K562 (cell line): Measurements from ENCODE around the gene METAP1. TPM values are rescaled to one million over a fixed set of nuclear protein-coding genes. Genes with fewer than 3 reads are reported as not detected.

ENCODE experiments used
- ARID3A ChIP-seq: IDR thresholded peaks from 2 replicates; pipeline ENCODE4 v1.6.1; 2012; ENCODE audit warnings: low read depth, low read length, improper control_type of control experiment, borderline replicate concordance
- BMI1 ChIP-seq: fragments of 150-350 bp; IDR thresholded peaks from 2 replicates; pipeline ENCODE4 v1.6.1; 2014; ENCODE audit warnings: low read length
- BRD4 ChIP-seq: fragments of 200-600 bp; sonication (generic); IDR thresholded peaks from 2 replicates; pipeline ENCODE4 v1.6.1; 2017; ENCODE audit warnings: inconsistent platforms
- GTF2F1 ChIP-seq: IDR thresholded peaks from 2 replicates; pipeline ENCODE4 v1.6.1; 2011; ENCODE audit warnings: low read depth, low read length, improper control_type of control experiment
- HNRNPH1 ChIP-seq: fragments of 200-400 bp; formaldehyde crosslinking; optimal IDR thresholded peaks from 2 replicates; pipeline ENCODE3; 2017; ENCODE audit warnings: low read depth, mild to moderate bottlenecking, low read length, moderate library complexity
- NUFIP1 ChIP-seq: fragments of 450-650 bp; IDR thresholded peaks from 2 replicates; pipeline ENCODE4 v1.6.1; 2018; ENCODE audit not compliant: partially characterized antibody
- RFX1 ChIP-seq: fragments of 450-650 bp; IDR thresholded peaks from 2 replicates; pipeline ENCODE4 v1.6.1; 2016; ENCODE audit warnings: mild to moderate bottlenecking, moderate library complexity
- SMAD4 ChIP-seq: fragments of 250-450 bp; sonication (Bioruptor Pico); conservative IDR thresholded peaks from 2 replicates; pipeline ENCODE4 v1.8.0; 2021; ENCODE audit warnings: inconsistent platforms, mild to moderate bottlenecking, moderate library complexity
- STAT5A ChIP-seq: IDR thresholded peaks from 2 replicates; pipeline ENCODE4 v1.6.1; 2012; ENCODE audit warnings: low read length, inconsistent platforms, borderline replicate concordance
- TFAP4 ChIP-seq: sonication (generic); formaldehyde crosslinking; IDR thresholded peaks from 2 replicates; pipeline ENCODE4 v1.8.0; 2022; ENCODE audit warnings: missing genetic modification reagents, mild to moderate bottlenecking, moderate library complexity, borderline replicate concordance
- ZFP1 ChIP-seq: fragments of 450-650 bp; formaldehyde crosslinking; IDR thresholded peaks from 2 replicates; pipeline ENCODE4 v1.4.0; 2020; ENCODE audit warnings: mild to moderate bottlenecking, mixed read lengths
- ZFP91 ChIP-seq: sonication (generic); formaldehyde crosslinking; IDR thresholded peaks from 2 replicates; pipeline ENCODE4 v1.8.0; 2022; ENCODE audit warnings: mild to moderate bottlenecking, missing genetic modification reagents
- ZNF133 ChIP-seq: fragments of 250-450 bp; sonication (Bioruptor Pico); IDR thresholded peaks from 2 replicates; pipeline ENCODE4 v1.4.0; 2020; ENCODE audit warnings: mild to moderate bottlenecking
- ZNF175 ChIP-seq: fragments of 200-800 bp; sonication (Bioruptor generic); IDR thresholded peaks from 2 replicates; pipeline ENCODE4 v1.6.1; 2016; ENCODE audit warnings: low read depth, mild to moderate bottlenecking, missing genetic modification characterization, missing compliant biosample characterization
- ZNF282 ChIP-seq: sonication (generic); formaldehyde crosslinking; IDR thresholded peaks from 2 replicates; pipeline ENCODE4 v1.8.1; 2023; ENCODE audit warnings: missing genetic modification reagents
- ZNF316 ChIP-seq: fragments of 450-650 bp; IDR thresholded peaks from 2 replicates; pipeline ENCODE4 v1.6.1; 2016
- ZNF347 ChIP-seq: fragments of 450-650 bp; formaldehyde crosslinking; IDR thresholded peaks from 2 replicates; pipeline ENCODE4 v1.4.0; 2020; ENCODE audit warnings: low read depth, mild to moderate bottlenecking, moderate library complexity
- ZNF551 ChIP-seq: fragments of 250-450 bp; sonication (Bioruptor Pico); IDR thresholded peaks from 2 replicates; pipeline ENCODE4 v1.5.0; 2021; ENCODE audit warnings: mild to moderate bottlenecking, moderate library complexity
- ZNF785 ChIP-seq: fragments of 250-450 bp; sonication (Bioruptor Pico); IDR thresholded peaks from 2 replicates; pipeline ENCODE4 v1.4.0; 2020; ENCODE audit warnings: mild to moderate bottlenecking
- polyA plus RNA-seq, 8 experiments: library from polyadenylated mRNA; depleted of rRNA in 4 of 8; stranded (reverse) in 5 of 8; unstranded in 3 of 8; fragments of >200 nt; fragmentation: Nextera tagmentation in 2 of 8; fragmentation: Illumina TruSeq in 1 of 8; extraction: Ambion mirVana in 2 of 8; extraction: Trizol in 1 of 8; gene quantifications; 2 replicates each; pipeline versions ENCODE4 v1.2.1 to v1.2.3, GENCODE V29; 2011 to 2014; ENCODE audit warnings: inconsistent platforms in 1 of 8, missing spikeins in 1 of 8
- total RNA-seq, 7 experiments: library from RNA; depleted of rRNA in 6 of 7; stranded (reverse); fragments of >200 nt in 6 of 7; fragmentation: Illumina TruSeq in 2 of 7; extraction: Trizol in 2 of 7; gene quantifications; 2 replicates each; pipeline versions ENCODE4 v1.2.1 to v1.2.3, GENCODE V29; 2011 to 2021; ENCODE audit warnings: low replicate concordance in 1 of 7
- TF ChIP-seq, protein P1 (sequence below): fragments of 450-650 bp; IDR thresholded peaks from one replicate; pipeline ENCODE4 v1.6.1; 2018; ENCODE audit warnings: mild to moderate bottlenecking, moderate library complexity; ENCODE audit not compliant: partially characterized antibody
- TF ChIP-seq, protein P2 (sequence below): sonication (generic); formaldehyde crosslinking; IDR thresholded peaks from 2 replicates; pipeline ENCODE4 v1.8.0; 2022; ENCODE audit warnings: mild to moderate bottlenecking, low read depth, missing genetic modification reagents

The METAP1 gene
- total and polyA plus RNA-seq, 9 of the 15 experiments (the other 6 are each of a cell fraction or from before 2014, with no cell fraction given) = 31.4 to 77.6 (median 59.5) TPM

- no peak for TF ChIP-seq ZNF175 (CRISPR knock-in tag)
- TF ChIP-seq NUFIP1 = no peak
- TF ChIP-seq BMI1 = no peak
- TF ChIP-seq ZNF785 (CRISPR knock-in tag) = no peak
- TF ChIP-seq, protein P1, sequence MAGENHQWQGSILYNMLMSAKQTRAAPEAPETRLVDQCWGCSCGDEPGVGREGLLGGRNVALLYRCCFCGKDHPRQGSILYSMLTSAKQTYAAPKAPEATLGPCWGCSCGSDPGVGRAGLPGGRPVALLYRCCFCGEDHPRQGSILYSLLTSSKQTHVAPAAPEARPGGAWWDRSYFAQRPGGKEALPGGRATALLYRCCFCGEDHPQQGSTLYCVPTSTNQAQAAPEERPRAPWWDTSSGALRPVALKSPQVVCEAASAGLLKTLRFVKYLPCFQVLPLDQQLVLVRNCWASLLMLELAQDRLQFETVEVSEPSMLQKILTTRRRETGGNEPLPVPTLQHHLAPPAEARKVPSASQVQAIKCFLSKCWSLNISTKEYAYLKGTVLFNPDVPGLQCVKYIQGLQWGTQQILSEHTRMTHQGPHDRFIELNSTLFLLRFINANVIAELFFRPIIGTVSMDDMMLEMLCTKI = no peak
- no peak for TF ChIP-seq ZFP1 (CRISPR knock-in tag)
- no peak; the same call in 1 of the 2 replicates for TF ChIP-seq BRD4
- TF ChIP-seq SMAD4 (CRISPR knock-in tag) = no peak
- TF ChIP-seq ZNF316 = no peak
- TF ChIP-seq TFAP4 = peak; percentile 43; the same call in 1 of the 2 replicates
- TF ChIP-seq HNRNPH1 = no peak
- no peak for TF ChIP-seq ARID3A
- TF ChIP-seq ZFP91 (CRISPR knock-in tag) = no peak
- TF ChIP-seq, protein P2, sequence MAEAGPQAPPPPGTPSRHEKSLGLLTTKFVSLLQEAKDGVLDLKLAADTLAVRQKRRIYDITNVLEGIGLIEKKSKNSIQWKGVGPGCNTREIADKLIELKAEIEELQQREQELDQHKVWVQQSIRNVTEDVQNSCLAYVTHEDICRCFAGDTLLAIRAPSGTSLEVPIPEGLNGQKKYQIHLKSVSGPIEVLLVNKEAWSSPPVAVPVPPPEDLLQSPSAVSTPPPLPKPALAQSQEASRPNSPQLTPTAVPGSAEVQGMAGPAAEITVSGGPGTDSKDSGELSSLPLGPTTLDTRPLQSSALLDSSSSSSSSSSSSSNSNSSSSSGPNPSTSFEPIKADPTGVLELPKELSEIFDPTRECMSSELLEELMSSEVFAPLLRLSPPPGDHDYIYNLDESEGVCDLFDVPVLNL = no peak
- no peak for TF ChIP-seq ZNF347 (CRISPR knock-in tag)
- no peak for TF ChIP-seq GTF2F1
- no peak for TF ChIP-seq ZNF133 (CRISPR knock-in tag)
- no peak for TF ChIP-seq ZNF551 (CRISPR knock-in tag)
- no peak for TF ChIP-seq ZNF282 (CRISPR knock-in tag)
- TF ChIP-seq RFX1 = no peak
- no peak for TF ChIP-seq STAT5A
These were observed 93.2 kb downstream of the METAP1 start, which contains the start of gene ADH5 (continued) for GRCh38 chr4:99088481-99089365.
